Activated T-helper 1 cell treated with anti-CD3 and anti-CD28 coated beads, Interleukin-12 subunit alpha, Interleukin-12 subunit beta, Interleukin-2, Interleukin-4 antibody, amounts not matched to agents 30 ng/mL and 10 ng/mL and 1 ng/mL, durations not matched to agents 14 hours and 24 hours and 36 hours (primary cell): ENCODE data around the gene ADGRD1. TPM values are rescaled to one million over a fixed set of nuclear protein-coding genes. Genes with fewer than 3 reads are reported as not detected.
"Not testable (repeated sequence)": the region's sequence is repeated elsewhere in the genome, so short reads cannot be mapped to it uniquely, and the experiment has no call there.

Source experiments
- DNase-seq: peaks from one replicate; pipeline ENCODE4 v3.0.0; 2021; ENCODE audit warnings: low spot score
- H3K27ac Mint-ChIP-seq: one replicate; pipeline ENCODE4 v1.8.0; 2021; ENCODE audit warnings: mild to moderate bottlenecking, mixed read lengths
- H3K27me3 Mint-ChIP-seq: one replicate; pipeline ENCODE4 v1.8.0; 2022; ENCODE audit warnings: mild to moderate bottlenecking, moderate library complexity, mixed read lengths; ENCODE audit not compliant: insufficient read depth
- H3K36me3 Mint-ChIP-seq: one replicate; pipeline ENCODE4 v1.8.0; 2021; ENCODE audit warnings: low read depth, mixed read lengths
- H3K4me1 Mint-ChIP-seq: one replicate; pipeline ENCODE4 v1.8.0; 2021; ENCODE audit warnings: low read depth, mixed read lengths
- H3K4me3 Mint-ChIP-seq: one replicate; pipeline ENCODE4 v1.8.0; 2021; ENCODE audit warnings: mild to moderate bottlenecking, moderate library complexity, mixed read lengths
- H3K9me3 Mint-ChIP-seq: one replicate; pipeline ENCODE4 v1.8.0; 2021; ENCODE audit warnings: mixed read lengths
- intact Hi-C: fragments of 100-400 bp; cut with micrococcal nuclease; formaldehyde crosslinking; loops from one replicate; pipeline ENCODE4 v1.15.1; 2024
- total RNA-seq: library from RNA; stranded (reverse); gene quantifications from 2 replicates; pipeline ENCODE4 v1.2.3, GENCODE V29; 2022

The ADGRD1 gene
- total RNA-seq, 1 donor from 2014 or later, result 0.18 TPM

DNA sequence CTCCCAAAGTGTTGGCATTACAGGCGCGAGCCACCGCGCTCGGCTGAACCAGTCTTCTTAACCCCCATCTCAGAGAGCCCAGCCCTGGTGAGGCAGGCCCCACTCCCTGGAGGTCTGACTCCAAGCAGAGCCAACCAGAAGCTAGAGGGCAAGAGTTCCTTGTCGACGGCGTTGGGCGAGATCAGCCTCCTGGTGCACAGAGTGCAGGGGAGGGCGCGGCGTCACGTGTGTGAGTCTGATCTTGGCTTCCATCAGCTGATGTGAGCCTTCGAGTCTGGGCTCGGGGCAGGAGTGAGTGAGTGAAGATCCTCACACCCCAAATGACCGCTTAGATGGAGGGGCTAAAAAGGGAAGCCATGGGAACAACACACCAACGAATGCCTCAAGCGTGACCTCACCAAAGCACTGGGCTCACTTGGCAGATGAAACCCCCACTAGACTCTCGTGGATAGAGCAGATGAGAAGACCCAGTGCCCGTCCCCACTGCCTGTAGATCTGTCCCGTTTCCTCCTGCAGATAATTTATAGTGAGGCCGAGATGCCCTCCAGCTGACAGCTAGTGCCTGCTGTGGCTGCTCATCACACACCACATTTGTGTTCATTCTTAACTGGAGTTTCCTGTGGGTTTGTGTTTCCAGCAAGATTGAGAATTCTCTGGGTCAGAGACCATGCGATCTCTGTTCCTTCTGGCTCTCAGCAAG is 28.6 kb upstream of the ADGRD1 start:
- H3K9me3 Mint-ChIP-seq, result no peaks in the 10 kb centered on the region
- no peak for DNase-seq
- H3K27me3 Mint-ChIP-seq, result peaks cover 6% of the 10 kb centered on the region
- no peak overlapping the region for H3K27ac Mint-ChIP-seq
- no peak overlapping the region for H3K4me3 Mint-ChIP-seq
- intact Hi-C loops, result no loop called here
- H3K36me3 Mint-ChIP-seq, result no peaks in the 10 kb centered on the region
- H3K4me1 Mint-ChIP-seq, result no peaks in the 10 kb centered on the region

DNA sequence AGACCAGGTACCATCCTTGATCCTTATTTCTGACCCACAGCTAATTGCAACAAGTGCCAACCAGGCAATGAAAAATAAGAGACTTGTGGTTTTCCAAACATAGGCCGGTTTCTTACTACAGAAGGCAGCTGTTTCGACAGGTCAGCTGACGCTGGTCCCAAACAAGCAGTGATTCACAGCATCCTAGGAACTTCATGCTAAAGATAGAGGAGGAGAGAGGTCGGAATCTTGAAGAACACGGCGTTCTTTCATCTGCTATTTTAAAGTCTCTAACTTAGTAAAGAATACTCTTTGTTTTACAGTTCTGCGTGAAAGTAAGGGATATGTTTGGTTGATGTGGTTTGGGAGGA is 28.1 kb upstream of the ADGRD1 start:
- DNase-seq, result no peak
- Mint-ChIP-seq H3K36me3 (no peaks in the 10 kb centered on the region), H3K4me1 (no peaks in the 10 kb centered on the region), H3K9me3 (no peaks in the 10 kb centered on the region), H3K27me3 (peaks cover 6% of the 10 kb centered on the region), H3K4me3 (no peak overlapping the region), H3K27ac (no peak overlapping the region)
- intact Hi-C loops, result no loop called here

DNA sequence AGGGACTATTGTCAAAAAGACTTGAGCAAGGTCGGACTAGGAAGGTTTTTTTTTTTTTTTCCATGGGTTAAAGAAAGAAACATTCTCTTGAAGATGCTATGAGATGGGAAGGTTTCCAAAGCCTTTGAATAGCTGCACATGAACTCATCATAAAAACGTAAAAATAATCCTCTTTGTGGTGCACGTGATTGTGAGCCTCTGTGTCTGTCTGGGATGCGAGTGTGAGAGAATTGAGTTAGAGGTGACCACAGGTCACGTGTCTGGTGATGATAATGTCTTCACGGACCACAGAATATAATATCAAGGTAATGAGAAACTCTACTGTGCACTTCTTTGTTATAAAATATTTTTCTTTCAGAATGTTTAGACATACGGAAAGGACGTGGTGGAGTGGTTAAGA is 24.3 kb upstream of the ADGRD1 start:
- intact Hi-C loops, result no loop called here
- no peak for DNase-seq
- H3K36me3 Mint-ChIP-seq, result no peaks in the 10 kb centered on the region
- peaks cover 6% of the 10 kb centered on the region for H3K27me3 Mint-ChIP-seq
- no peak overlapping the region for H3K4me3 Mint-ChIP-seq
- H3K9me3 Mint-ChIP-seq, result no peaks in the 10 kb centered on the region
- H3K4me1 Mint-ChIP-seq, result no peaks in the 10 kb centered on the region
- H3K27ac Mint-ChIP-seq, result no peak overlapping the region

DNA sequence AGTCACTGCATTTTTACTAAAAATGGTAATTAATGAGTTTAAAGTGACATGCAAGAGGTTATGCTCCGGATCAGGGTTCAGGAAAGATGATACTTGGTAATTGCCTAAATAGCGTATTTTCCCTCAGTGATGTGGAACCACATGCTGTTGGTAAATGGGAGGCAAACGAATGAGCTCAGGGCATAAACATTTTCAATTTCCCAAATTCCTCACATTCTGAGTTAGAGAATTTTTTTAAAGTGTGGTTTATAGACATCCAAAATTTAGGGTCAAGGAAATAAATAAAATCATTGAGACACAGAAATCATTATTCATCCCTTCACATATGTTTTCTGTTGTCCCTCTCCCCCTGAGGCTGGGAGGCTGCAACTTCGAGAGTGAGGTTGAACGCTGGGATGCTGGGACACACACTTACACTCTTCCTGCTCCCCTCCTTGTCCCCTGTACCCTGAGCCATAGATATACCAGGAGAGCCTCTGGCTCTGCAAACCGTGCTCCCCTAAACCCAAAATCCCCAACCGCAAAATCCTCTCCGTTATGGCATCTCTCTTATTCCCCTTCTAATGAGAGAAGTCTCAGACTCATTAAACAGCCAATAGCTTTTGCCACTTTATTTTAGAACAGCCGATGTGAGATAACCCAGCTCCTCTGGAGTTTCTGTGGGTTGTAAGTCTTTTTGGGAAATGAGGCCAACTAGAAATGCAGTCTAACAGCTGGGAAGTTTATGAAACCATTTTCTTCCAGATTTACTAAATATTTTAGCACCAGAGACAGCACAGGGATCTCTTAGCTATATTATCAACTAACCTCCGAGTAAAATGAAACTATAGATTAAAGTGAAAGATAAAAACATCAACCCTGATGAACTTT is 21.4 kb upstream of the ADGRD1 start:
- H3K27me3 Mint-ChIP-seq, result peaks cover 7% of the 10 kb centered on the region
- intact Hi-C loops, result no loop called here
- no peaks in the 10 kb centered on the region for H3K36me3 Mint-ChIP-seq
- DNase-seq, result no peak
- no peaks in the 10 kb centered on the region for H3K4me1 Mint-ChIP-seq
- H3K4me3 Mint-ChIP-seq, result no peak overlapping the region
- no peak overlapping the region for H3K27ac Mint-ChIP-seq
- H3K9me3 Mint-ChIP-seq, result no peaks in the 10 kb centered on the region

DNA sequence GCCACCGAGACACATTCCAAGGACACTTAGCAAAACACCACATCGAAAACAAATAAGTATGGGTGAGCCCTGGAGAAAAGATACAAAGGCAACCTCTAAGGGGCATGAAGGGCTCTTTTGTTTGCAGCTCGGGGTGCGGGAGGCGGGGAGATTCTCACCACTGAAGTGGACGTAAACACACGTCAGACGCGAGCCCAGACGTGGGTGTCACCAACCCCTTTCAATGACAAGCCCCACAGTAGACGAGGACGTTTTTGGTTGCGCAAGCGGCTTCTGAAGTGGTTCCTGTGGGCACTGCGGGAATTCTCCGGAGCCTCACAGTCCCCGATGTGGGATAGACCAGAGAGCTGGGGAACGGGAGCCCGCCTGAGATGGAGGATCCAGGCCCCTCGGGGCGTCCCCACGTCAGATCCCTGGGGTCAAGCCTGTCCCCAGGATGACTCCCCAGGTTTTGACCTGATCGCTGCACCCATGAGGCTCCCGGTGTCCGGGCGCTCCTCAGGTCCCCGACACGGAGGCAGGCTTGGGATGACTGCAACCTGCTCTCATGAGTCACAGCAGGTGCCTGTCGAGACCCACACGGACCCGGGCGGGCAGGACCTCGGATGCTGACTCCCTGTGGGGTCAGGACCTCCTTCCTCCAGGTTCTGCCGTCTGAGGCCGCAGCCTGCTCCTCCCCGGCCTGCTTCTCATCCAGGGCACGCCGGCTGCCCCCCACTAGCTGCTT is 20.3 kb upstream of the ADGRD1 start:
- peaks cover 5% of the 10 kb centered on the region for H3K27me3 Mint-ChIP-seq
- intact Hi-C loops, result no loop called here
- DNase-seq, result no peak
- H3K4me3 Mint-ChIP-seq, result no peak overlapping the region
- no peaks in the 10 kb centered on the region for H3K4me1 Mint-ChIP-seq
- H3K9me3 Mint-ChIP-seq, result no peaks in the 10 kb centered on the region
- H3K36me3 Mint-ChIP-seq, result no peaks in the 10 kb centered on the region
- no peak overlapping the region for H3K27ac Mint-ChIP-seq

DNA sequence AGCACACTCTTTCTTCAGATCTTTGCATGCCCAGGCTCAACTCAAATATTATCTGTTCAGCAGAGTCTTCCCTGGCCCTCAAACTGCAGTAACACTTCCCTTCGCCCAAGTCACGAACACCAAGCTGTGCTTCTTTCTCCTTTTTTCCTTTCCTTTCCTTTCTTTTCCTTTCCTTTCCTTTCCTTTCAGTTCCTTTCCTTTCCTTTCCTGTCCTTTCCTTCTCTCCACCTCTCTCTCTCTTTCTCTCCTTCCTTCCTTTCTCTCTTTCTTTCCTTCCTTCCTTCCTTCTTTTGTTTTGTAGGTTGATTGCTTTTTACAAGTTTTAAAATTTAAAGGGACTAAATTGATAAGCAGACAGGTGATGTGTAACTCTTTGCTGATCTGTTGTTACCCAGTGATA is 19.0 kb upstream of the ADGRD1 start:
- Mint-ChIP-seq H3K27ac (no peak overlapping the region), H3K9me3 (peaks cover 2% of the 10 kb centered on the region), H3K4me3 (no peak overlapping the region), H3K27me3 (peaks cover 3% of the 10 kb centered on the region), H3K36me3 (peaks cover 2% of the 10 kb centered on the region), H3K4me1 (no peaks in the 10 kb centered on the region)
- intact Hi-C loops, result no loop called here
- no peak for DNase-seq

DNA sequence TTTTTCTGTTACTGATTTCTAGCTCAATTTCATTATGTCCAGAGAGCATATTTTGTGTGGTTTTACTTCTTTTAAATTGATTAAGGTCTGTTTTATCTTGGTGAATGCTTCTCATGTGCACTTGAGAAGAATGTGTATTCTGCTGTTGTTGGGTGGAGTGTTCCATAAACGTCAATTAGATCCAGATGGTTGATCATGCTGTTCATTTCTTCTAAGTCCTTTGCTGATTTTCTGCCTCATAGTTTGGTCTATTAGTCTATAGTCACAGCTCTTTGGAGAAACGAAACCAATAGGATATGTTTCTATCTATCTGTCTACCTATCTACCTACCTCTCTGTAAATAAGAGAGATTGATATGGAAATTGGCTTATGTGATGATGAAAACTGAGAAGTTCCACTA is 17.1 kb upstream of the ADGRD1 start:
- H3K4me3 Mint-ChIP-seq, result no peak overlapping the region
- no peaks in the 10 kb centered on the region for H3K4me1 Mint-ChIP-seq
- H3K36me3 Mint-ChIP-seq, result peaks cover 2% of the 10 kb centered on the region
- no peak overlapping the region for H3K27ac Mint-ChIP-seq
- H3K27me3 Mint-ChIP-seq, result peaks cover 3% of the 10 kb centered on the region
- H3K9me3 Mint-ChIP-seq, result peaks cover 9% of the 10 kb centered on the region
- DNase-seq, result no peak
- intact Hi-C loops, result no loop called here

DNA sequence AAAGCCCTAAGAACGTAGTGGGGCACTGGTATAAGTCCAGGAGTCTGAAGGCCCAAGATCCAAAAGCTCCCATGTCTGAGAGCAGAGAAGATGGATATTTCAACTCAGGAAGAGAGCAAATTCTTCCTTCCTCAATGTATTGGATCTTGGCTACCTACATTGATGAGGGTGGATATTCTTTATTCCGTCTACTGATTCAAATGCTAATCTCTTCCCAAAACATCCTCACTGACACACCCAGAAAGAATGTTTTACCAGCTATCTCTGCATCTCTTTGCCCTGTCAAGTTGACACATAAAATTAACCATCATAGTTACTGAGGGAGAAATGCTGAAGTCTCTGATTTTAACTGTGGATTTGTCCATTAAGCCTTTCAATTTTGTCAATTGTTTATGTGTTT is 16.6 kb upstream of the ADGRD1 start:
- Mint-ChIP-seq H3K36me3 (peaks cover 2% of the 10 kb centered on the region), H3K4me3 (no peak overlapping the region), H3K9me3 (peaks cover 9% of the 10 kb centered on the region), H3K27ac (no peak overlapping the region), H3K4me1 (no peaks in the 10 kb centered on the region), H3K27me3 (peaks cover 3% of the 10 kb centered on the region)
- intact Hi-C loops, result no loop called here
- DNase-seq, result no peak

DNA sequence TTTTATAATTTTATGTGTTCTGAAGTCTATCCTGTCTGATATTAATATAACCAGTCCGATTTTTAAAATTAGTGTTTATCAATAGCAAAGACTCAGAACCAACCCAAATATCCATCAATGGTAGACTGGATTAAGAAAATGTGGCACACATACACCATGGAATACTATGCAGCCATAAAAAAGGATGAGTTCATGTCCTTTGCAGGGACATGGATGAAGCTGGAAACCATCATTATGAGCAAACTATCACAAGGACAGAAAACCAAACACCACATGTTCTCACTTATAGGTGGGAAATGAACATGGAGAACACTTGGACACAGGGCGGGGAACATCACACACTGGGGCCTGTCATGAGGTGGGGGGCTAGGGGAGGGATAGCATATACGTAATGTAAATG is 16.2 kb upstream of the ADGRD1 start:
- H3K4me3 Mint-ChIP-seq, H3K27me3 Mint-ChIP-seq, H3K36me3 Mint-ChIP-seq, intact Hi-C loops, H3K4me1 Mint-ChIP-seq, H3K9me3 Mint-ChIP-seq, H3K27ac Mint-ChIP-seq, DNase-seq: not testable (repeated sequence)

DNA sequence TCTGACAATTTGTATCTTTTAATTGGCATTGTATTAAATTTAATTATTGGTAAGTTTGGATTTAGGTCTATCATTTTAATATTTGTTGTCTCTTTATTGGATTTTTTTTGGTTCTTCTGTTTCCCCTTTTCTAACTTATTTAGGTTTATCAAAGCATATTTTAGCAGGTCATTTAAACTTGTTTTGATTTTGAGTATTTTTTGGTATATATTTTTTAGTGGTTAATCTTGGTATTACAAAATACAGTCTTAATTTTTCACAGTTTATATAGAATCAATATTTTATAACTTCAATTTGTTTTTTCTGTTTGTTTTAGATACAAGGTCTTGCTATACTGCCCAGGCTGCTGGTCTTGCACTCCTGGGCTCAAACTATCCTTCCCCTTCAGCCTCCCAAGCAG is 15.5 kb upstream of the ADGRD1 start:
- intact Hi-C loops, result no loop called here
- Mint-ChIP-seq H3K4me3 (no peak overlapping the region), H3K36me3 (peaks cover 2% of the 10 kb centered on the region), H3K27ac (no peak overlapping the region), H3K9me3 (peaks cover 9% of the 10 kb centered on the region), H3K27me3 (peaks cover 3% of the 10 kb centered on the region), H3K4me1 (no peaks in the 10 kb centered on the region)
- no peak for DNase-seq

DNA sequence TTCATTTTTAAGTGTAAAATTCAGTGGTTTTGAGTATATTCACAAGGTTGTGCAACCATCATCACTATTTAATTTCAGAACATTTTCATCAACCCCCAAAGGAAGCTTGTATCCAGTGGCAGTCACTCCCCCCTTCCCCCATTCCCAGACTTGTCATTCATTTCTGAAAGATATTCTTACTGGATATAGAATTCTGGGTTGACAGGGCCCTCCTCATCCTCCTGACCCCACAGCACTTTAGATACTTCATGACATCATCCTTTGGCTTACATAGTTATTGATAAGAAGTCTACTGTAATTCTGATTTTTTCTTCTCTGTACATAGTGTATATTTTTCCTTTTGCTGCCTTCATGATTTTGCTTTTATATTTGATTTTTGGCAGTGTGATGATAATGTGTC is 8.8 kb upstream of the ADGRD1 start:
- no peaks in the 10 kb centered on the region for H3K4me1 Mint-ChIP-seq
- H3K4me3 Mint-ChIP-seq, result no peak overlapping the region
- H3K27ac Mint-ChIP-seq, result no peak overlapping the region
- intact Hi-C loops, result no loop called here
- peaks cover 17% of the 10 kb centered on the region for H3K9me3 Mint-ChIP-seq
- H3K27me3 Mint-ChIP-seq, result no peaks in the 10 kb centered on the region
- no peak for DNase-seq
- no peaks in the 10 kb centered on the region for H3K36me3 Mint-ChIP-seq

DNA sequence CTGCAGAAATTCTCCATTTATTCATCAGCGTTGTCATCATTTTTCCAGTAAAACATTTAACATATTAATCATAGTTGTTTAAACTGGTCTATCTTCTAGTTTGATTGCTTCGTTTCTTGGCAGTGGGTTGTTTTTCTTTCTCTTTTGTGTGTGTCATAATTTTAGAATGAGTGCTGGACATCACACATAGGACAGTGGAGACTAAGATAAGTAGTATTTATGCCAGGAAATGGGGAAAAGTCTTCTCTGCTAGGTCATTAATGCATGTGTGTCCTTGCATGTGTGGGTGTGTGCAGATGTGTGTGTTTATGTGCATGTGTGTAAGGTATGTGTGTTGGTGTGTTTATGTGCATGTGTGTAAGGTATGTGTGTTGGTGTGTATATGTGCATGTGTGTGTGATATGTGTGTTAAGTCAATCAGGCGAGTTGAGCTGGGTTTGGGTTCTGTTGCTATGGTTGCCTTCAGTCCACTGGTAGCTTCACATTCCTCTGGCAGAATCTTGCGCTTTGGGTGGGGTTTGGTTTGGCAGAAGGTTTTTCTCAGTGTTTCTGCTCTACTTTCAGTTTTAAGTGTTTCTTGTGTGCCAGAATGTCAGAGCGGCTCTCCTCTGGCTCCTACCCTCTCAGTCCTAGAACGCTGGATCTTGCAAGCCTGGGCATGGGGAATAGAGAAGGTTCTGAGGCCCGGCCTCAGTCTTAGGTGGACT is 7.8 kb upstream of the ADGRD1 start:
- Mint-ChIP-seq H3K4me1 (no peaks in the 10 kb centered on the region), H3K27ac (no peak overlapping the region), H3K9me3 (peaks cover 12% of the 10 kb centered on the region), H3K4me3 (no peak overlapping the region), H3K27me3 (no peaks in the 10 kb centered on the region), H3K36me3 (no peaks in the 10 kb centered on the region)
- no peak for DNase-seq
- intact Hi-C loops, result no loop called here
